ENCODE results near the gene CPSF2.
"Not testable (repeated sequence)": the region's sequence is repeated elsewhere in the genome, so short reads cannot be mapped to it uniquely, and the experiment has no call there.

The CPSF2 gene

GRCh38 chr14:92160619-92161018 lies 38.9 kb downstream of the CPSF2 start:
- DNase-seq (ENCODE audit: low read depth) = no peak

GRCh38 chr14:92161521-92161920 lies 39.8 kb downstream of the CPSF2 start:
- no peak for DNase-seq (ENCODE audit: low read depth)

GRCh38 chr14:92164958-92165357 lies 43.2 kb downstream of the CPSF2 start:
- DNase-seq (ENCODE audit: low read depth) = no peak

GRCh38 chr14:92173668-92174067 lies 51.9 kb downstream of the CPSF2 start:
- DNase-seq (ENCODE audit: low read depth) = no peak

DNA sequence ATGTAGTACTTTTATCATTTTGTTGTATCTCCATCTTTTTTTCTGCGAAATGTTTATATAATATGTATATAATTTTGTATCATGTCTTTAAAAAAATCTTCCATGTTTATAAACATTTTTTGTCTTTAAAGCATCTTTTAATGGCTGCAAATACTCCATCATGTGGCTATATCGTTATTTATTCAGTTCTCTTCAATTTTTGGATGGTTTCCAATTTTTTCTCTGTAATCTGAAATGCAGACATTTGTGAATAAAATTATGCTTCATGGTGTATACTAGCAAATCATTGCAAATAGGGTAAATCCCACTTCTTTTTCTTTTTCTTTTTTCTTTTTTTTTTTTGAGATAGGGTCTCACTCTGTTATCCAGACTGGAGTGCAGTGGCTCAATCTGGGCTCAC lies 54.0 kb downstream of the CPSF2 start:
- no peak for DNase-seq (ENCODE audit: low read depth)

DNA sequence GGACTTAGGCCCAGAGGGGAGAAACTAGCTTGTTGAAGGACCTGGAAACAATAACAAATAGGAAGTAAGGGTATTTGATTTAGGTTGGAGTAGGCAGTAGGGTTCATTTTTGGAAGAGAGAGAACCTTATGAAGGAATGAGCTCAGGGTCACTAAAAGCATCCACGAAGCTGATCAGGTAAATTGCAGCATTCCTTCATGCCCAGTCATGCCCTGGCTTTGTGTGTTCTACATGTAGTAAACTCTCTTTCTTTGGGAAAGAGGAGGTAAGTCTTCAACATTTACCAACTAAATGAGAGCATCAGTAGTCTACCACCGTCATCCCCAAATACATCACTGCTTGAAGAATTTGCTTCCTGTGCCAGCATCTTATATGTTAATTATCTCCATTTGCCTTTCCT lies 54.7 kb downstream of the CPSF2 start:
- no peak for DNase-seq (ENCODE audit: low read depth)

GRCh38 chr14:92179178-92179577 lies 57.4 kb downstream of the CPSF2 start:
- not testable (repeated sequence) for DNase-seq (ENCODE audit: low read depth)

GRCh38 chr14:92185559-92185958 lies 63.8 kb downstream of the CPSF2 start:
- no peak for DNase-seq (ENCODE audit: low read depth)

DNA sequence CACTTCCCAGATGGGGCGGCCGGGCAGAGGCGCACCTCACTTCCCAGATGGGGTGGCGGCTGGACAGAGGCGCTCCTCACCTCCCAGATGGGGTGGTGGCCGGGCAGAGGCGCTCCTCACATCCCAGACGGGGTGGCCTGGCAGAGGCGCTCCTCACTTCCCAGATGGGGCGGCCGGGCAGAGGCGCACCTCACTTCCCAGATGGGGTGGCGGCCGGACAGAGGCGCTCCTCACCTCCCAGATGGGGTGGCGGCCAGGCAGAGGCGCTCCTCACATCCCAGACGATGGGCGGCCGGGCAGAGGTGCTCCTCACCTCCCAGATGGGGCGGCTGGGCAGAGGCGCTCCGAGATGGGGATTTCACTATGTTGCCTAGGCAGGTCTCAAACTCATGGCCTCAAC lies 65.8 kb downstream of the CPSF2 start:
- not testable (repeated sequence) for DNase-seq (ENCODE audit: low read depth)

GRCh38 chr14:92190768-92191167 lies 69.0 kb downstream of the CPSF2 start:
- DNase-seq (ENCODE audit: low read depth) = no peak

- no peak for DNase-seq (ENCODE audit: low read depth)
Measured at GRCh38 chr14:92198804-92199203, 77.0 kb downstream of the CPSF2 start.

DNA sequence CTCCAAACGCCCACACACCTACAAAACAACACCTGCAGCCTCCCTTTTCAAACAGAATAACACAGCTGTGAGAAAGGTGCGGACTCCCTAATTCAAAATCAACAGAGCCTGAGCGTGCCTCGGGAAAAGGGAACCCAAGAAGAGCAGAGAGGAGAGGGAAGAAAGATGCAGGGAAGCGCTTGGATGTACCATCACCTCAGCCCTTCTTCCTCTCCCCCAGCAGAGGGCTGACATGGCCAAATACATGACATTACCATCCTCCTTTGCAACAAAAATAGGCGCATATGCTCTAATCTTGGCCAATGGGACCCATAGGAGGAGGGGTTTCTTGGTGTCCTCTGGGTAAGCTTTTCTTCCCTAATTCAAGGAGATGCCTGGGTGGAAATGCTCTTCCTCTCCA lies 78.0 kb downstream of the CPSF2 start:
- DNase-seq (ENCODE audit: low read depth) = no peak

- DNase-seq (ENCODE audit: low read depth) = no peak
Measured at GRCh38 chr14:92203116-92203515, 81.3 kb downstream of the CPSF2 start.

- DNase-seq (ENCODE audit: low read depth) = no peak
Measured at GRCh38 chr14:92204792-92205191, 83.0 kb downstream of the CPSF2 start.

DNA sequence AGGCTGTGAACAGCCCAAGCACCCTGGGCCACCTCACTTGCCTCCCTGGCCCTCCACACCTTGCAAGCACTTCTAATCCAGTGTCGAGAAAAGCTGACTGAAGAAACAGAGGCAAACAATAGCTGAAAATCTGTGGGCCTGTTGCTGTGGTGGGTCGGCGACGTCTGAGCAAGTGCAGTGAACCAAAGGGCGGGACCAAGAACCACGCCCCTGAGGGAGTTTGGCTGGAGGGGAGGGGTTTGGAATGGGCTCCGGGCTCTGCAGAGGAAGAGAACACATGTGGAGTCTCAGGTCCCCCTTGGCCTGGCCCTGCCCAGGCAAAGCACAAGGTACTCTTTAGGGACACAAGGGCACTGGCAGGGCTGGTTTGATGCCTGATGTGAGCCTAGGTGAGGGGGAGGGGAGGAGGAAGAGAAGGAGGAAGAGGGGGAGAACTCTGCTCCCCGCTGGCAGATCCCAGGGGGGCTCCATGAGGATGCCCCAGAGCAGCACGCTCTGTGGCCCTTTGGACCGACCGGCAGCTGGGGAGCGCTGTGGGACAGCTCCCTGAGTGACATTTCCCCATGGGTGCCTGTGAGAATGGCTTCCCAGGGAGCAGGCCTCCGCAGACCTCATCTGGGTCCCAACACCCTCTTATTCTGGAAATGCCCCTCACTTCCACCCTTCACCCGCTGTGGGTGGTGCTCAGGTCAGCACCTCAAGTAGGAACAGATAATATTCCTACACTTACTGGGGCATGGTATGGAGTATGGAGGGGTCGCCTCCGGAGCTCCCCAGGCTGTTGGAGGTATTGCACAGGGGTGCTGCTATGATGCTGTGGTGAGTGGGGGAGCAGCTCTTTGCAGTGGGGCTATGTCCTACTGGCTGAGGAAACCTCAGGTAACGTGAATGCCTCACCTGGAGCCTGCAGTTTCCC lies 85.5 kb downstream of the CPSF2 start:
- no peak for DNase-seq (ENCODE audit: low read depth)

DNA sequence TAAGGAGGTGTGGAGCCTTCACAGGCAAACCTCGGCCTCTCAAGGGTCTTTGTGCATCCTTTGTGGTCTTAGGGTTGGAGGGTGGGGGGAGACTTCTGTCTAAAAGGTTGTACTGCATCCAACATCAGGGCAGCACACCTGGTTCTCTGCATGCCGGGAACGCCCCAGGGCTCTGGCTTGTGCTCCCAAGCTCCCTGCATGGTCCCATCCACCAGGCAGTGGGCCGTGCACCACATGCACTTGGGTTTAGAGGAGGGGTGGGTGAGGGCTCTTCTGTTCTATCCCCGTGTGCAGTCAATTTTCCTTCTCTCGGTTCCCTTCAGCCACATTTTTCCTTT lies 86.1 kb downstream of the CPSF2 start:
- DNase-seq (ENCODE audit: low read depth) = no peak

DNA sequence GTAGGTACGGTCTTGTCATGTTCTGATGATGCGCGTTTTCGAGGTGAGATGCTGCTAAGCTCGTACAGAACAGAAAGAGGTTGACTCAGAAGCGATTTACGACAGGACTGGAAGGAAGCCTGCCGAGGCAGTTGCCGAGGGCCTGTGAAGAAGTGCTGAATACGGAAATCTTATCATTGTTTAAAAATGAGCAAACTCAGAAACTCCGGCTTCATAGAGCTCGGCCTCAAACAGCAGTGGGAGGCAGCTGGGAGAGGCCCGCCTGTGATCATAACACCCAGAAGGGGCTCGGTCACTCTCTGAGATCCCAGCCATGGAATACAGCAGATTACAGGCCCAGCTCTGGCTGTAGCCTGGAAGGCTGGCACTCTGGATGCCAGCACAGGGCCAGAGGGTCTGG lies 87.4 kb downstream of the CPSF2 start:
- no peak for DNase-seq (ENCODE audit: low read depth)

DNA sequence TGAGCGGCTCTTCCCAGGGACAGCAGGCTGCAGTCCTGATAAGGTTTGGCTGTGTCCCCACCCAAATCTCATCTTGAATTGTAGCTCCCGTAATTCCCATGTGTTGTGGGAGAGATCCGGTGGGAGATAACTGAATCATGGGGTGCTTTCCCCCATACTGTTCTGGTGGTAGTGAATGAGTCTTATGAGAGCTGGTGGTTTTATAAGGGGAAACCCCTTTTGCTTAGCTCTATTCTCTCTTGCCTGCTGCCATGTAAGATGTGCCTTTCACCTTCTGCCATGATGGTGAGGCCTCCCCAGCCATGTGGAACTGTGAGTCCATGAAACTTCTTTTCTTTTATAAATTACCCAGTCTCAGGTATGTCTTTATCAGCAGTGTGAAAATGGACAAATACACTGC lies 91.4 kb downstream of the CPSF2 start:
- DNase-seq (ENCODE audit: low read depth) = not testable (repeated sequence)

DNA sequence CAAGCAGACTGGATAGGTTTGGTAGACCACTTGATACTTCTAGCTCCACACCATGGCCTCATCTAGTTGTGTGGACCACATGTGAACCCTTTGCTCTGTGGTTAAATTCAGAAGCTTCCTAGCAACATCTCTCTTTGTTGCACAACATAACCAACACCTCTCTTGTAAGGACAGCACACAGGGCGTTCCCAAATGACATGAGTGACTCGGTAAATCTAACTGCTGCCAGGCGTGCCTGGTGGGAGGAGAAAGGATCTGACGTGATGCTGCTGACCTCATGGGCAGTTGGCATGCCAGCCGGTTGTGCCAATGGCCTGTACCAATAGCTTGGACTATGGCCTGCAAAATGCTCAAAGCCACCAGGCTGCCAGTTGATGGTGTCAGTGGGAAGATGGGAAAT lies 93.8 kb downstream of the CPSF2 start:
- no peak for DNase-seq (ENCODE audit: low read depth)

- DNase-seq (ENCODE audit: low read depth) = no peak
Measured at GRCh38 chr14:92217936-92218335, 96.2 kb downstream of the CPSF2 start.
